Right lobe of liver (tissue), 6 donors: ENCODE measurements around the gene LRP6. TPM values are rescaled to one million over a fixed set of nuclear protein-coding genes. Genes with fewer than 3 reads are reported as not detected.
A peak's percentile ranks its signal among the peaks of the same experiment; 100 is the strongest.

Experiments
- ATAC-seq, 4 donors: fragments of 200-7000 bp; cut with Tn5 transposase; one replicate each; pipeline ENCODE4 v1.9.1; 2020; ENCODE audit warnings: mild to moderate bottlenecking in 4 of 4, moderate library complexity in 4 of 4
- DNase-seq, 3 donors: peaks; one replicate each; pipeline ENCODE4 v3.0.0-alpha.2; 2020
- H3K27ac ChIP-seq, 3 donors: fragments of 200-600 bp; one replicate each; pipeline ENCODE4 v1.8.0; 2022
- H3K27me3 ChIP-seq, 2 donors: fragments of 200-600 bp; one replicate each; pipeline ENCODE4 v1.8.0; 2022
- H3K36me3 ChIP-seq, 4 donors: fragments of 200-600 bp; sonication (generic) in 1 of 4; one replicate each; pipeline versions ENCODE4 v1.5.1 to v1.8.0; 2017 to 2022; ENCODE audit warnings: control low read depth in 1 of 4
- H3K4me1 ChIP-seq, 4 donors: fragments of 200-600 bp; sonication (generic) in 1 of 4; one replicate each; pipeline versions ENCODE4 v1.5.1 to v1.8.0; 2017 to 2022; ENCODE audit warnings: control low read depth in 1 of 4
- H3K4me3 ChIP-seq, 3 donors: fragments of 200-600 bp; one replicate each; pipeline ENCODE4 v1.8.0; 2022
- H3K9me3 ChIP-seq, 4 donors: fragments of 200-600 bp; sonication (generic) in 1 of 4; one replicate each; pipeline versions ENCODE4 v1.5.1 to v1.8.0; 2017 to 2022; ENCODE audit warnings: control low read depth in 1 of 4
- CTCF ChIP-seq, 4 donors: fragments of 200-600 bp in 3 of 4; fragments of 450-650 bp in 1 of 4; IDR thresholded peaks; one replicate each; pipeline versions ENCODE4 v1.5.1 to v1.8.0; 2016 to 2022; ENCODE audit warnings: antibody characterized with exemption in 4 of 4, mild to moderate bottlenecking in 2 of 4
- POLR2A ChIP-seq: fragments of 450-650 bp; IDR thresholded peaks from one replicate; pipeline ENCODE4 v1.6.1; 2017; ENCODE audit warnings: antibody characterized with exemption, mild to moderate bottlenecking
- WGBS: methylation state at CpG from one replicate; pipeline ENCODE4 v1.1.6; 2018; ENCODE audit warnings: low coverage, low lambda C conversion rate; ENCODE audit not compliant: insufficient coverage; ENCODE audit errors: missing lambda C conversion rate; 5-methylcytosine and 5-hydroxymethylcytosine counted together
- intact Hi-C, 2 donors: fragments of 100-400 bp; cut with DNase I; formaldehyde crosslinking; loops; one replicate each; pipeline versions ENCODE4 v1.11.2 to v1.14.1; 2022
- total RNA-seq, 6 experiments: library from RNA; depleted of rRNA in 2 of 6; stranded (reverse); fragments of >200 nt in 2 of 6; fragmentation: NEBNext Ultra II Directional in 3 of 6; extraction: Animal tissue kit (Norgen Biotek cat#: 25700) in 3 of 6; gene quantifications; one replicate each; pipeline versions ENCODE4 v1.1.0 to v1.2.4, GENCODE V29; 2016 to 2023
- donor health status: DM: no; HTN: yes; CAD: no.
- donor health status: DM: no; HTN: no; CAD: no.
- donor health status: DM: no; HTN: no; CAD: no.
- donor health status: DM: no; HTN: yes; CAD: no.
- donor health status: DM: no; HTN: yes; CAD: no.

Gene LRP6
- total RNA-seq, 6 experiments from 2014 or later: 19.9 to 32.5 (median 22.2) TPM

GRCh38 chr12:12236896-12237295 lies 29.9 kb downstream of the LRP6 start:
- Histone ChIP-seq H3K4me3 (no peak overlapping the region), H3K27ac (no peak overlapping the region), H3K4me1 (peaks cover 0 to 37% (median 5%) of the 10 kb centered on the region in 4 donors), H3K9me3 (no peaks in the 10 kb centered on the region), H3K36me3 (no peaks in the 10 kb centered on the region), H3K27me3 (no peaks in the 10 kb centered on the region)
- ATAC-seq (no peak), DNase-seq (no peak)
- TF ChIP-seq POLR2A (no peak), CTCF (IDR thresholded peaks at IDR 0.05) (no peak)
- intact Hi-C loops: no loop called here

- TF ChIP-seq POLR2A (no peak), CTCF (IDR thresholded peaks at IDR 0.05) (no peak)
- ATAC-seq (no peak), DNase-seq (no peak)
- H3K9me3 ChIP-seq: no peaks in the 10 kb centered on the region
- H3K27me3 ChIP-seq: no peaks in the 10 kb centered on the region
- no peaks in the 10 kb centered on the region for H3K36me3 ChIP-seq
- H3K4me1 ChIP-seq: peaks cover 2 to 37% (median 14%) of the 10 kb centered on the region in 4 donors
- WGBS: 88% methylated on average over 1 of the region's 1 CpG
- no peak overlapping the region for H3K27ac ChIP-seq
- H3K4me3 ChIP-seq: no peak overlapping the region
- intact Hi-C loops: no loop called here
Observed at GRCh38 chr12:12230275-12230674, 36.6 kb downstream of the LRP6 start.

- Histone ChIP-seq H3K9me3 (no peaks in the 10 kb centered on the region), H3K4me1 (peaks cover 2 to 37% (median 14%) of the 10 kb centered on the region in 4 donors), H3K36me3 (no peaks in the 10 kb centered on the region), H3K27ac (no peak overlapping the region), H3K27me3 (no peaks in the 10 kb centered on the region), H3K4me3 (no peak overlapping the region)
- intact Hi-C loops: no loop called here
- WGBS: 81% methylated on average over 1 of the region's 1 CpG
- TF ChIP-seq CTCF (IDR thresholded peaks at IDR 0.05) (no peak), POLR2A (no peak)
- no peak for DNase-seq
- peak; percentile 54 to 72 (median 64) for ATAC-seq
Observed at GRCh38 chr12:12229556-12230092, 37.2 kb downstream of the LRP6 start.

GRCh38 chr12:12228402-12228801 lies 38.4 kb downstream of the LRP6 start:
- Histone ChIP-seq H3K27me3 (no peaks in the 10 kb centered on the region), H3K4me1 (peaks cover 2 to 32% (median 14%) of the 10 kb centered on the region in 4 donors), H3K27ac (no peak overlapping the region), H3K4me3 (no peak overlapping the region), H3K36me3 (no peaks in the 10 kb centered on the region), H3K9me3 (no peaks in the 10 kb centered on the region)
- no peak for DNase-seq
- no peak for ATAC-seq
- TF ChIP-seq CTCF (IDR thresholded peaks at IDR 0.05) (no peak), POLR2A (no peak)
- WGBS: 100% methylated on average over 1 of the region's 5 CpGs
- intact Hi-C loops: no loop called here

GRCh38 chr12:12226187-12226586 lies 40.7 kb downstream of the LRP6 start:
- Histone ChIP-seq H3K27me3 (no peaks in the 10 kb centered on the region), H3K27ac (no peak overlapping the region), H3K4me3 (no peak overlapping the region), H3K36me3 (no peaks in the 10 kb centered on the region), H3K9me3 (no peaks in the 10 kb centered on the region), H3K4me1 (peaks cover 2 to 20% (median 9%) of the 10 kb centered on the region in 4 donors)
- intact Hi-C loops: no loop called here
- TF ChIP-seq POLR2A (no peak), CTCF (IDR thresholded peaks at IDR 0.05) (no peak)
- 86% methylated on average over 1 of the region's 1 CpG for WGBS
- ATAC-seq (no peak), DNase-seq (no peak)
